HG03159 (cell line): ENCODE data around the gene EMILIN1.
"Not testable (repeated sequence)": the region's sequence is repeated elsewhere in the genome, so short reads cannot be mapped to it uniquely, and the experiment has no call there.

ENCODE experiments used
- ATAC-seq: cut with Tn5 transposase; IDR thresholded peaks from one replicate; pipeline ENCODE4 v1.9.1; 2021; ENCODE audit warnings: mild to moderate bottlenecking, moderate library complexity; ENCODE audit not compliant: unreplicated experiment

Gene EMILIN1

DNA sequence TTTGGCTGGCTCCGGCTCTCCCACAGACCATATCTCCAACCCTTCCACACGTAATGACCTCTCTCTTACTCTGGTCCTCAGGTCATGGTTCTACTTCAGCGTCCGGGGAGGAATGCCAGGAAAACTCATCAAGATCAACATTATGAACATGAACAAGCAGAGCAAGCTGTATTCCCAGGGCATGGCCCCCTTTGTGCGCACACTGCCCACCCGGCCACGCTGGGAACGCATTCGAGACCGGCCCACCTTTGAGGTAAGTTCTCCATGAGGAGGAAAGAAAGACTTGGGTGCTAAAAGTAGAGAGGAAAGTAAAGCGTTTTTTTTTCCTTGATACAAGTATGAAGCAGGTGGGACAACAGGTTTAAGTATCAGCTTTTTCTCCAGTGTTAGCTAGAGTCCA is 25.1 kb upstream of the EMILIN1 start:
- ATAC-seq = no peak

DNA sequence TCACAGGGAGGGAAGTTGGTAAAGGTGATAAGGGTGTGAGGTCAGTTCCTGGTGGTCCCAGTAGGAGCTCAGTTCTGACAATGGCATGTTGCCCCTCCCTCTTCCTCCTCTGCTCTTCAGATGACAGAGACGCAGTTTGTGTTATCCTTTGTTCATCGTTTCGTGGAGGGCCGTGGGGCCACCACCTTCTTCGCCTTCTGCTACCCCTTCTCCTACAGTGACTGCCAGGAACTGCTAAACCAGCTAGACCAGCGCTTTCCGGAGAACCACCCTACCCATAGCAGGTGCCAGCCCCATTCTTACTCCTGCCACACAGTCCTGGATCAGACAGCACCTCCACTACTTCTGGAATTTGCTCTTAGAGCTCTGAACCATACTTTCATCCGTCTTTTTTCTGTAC is 24.6 kb upstream of the EMILIN1 start:
- ATAC-seq = no peak

DNA sequence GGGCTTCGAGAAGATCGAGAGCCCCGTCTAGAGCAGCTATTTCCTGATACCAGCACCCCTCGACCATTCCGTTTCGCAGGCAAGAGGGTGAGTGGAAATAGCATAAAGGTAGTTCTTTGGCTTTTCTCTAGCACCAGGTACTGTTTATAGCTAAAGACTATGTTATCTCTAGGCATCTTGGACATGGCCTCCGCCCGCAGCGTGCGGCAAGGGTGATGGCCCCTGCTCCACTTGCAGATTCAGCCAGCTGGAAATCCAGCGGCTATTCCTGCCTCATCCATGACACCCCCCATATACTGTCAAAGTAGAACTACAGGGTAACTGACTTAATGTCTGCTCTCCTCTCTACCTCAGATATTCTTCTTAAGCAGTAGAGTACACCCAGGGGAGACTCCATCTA is 23.7 kb upstream of the EMILIN1 start:
- no peak for ATAC-seq

DNA sequence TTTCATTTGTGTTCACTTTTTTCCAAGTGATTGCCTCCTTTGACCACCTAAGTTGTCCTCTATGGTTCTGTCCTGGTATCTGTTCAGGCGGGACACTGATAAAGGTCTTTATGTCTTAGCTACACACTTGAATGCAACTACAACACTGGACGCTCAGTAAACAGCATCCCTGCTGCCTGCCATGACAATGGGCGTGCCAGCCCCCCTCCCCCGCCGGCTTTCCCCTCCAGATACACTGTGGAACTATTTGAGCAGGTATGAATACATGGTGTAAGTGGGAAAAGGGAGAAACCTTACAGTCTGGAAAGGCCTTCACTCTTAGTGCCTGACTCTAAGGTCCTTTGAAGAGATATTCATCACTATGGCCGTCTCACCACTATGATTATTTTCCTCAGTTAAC is 21.2 kb upstream of the EMILIN1 start:
- no peak for ATAC-seq

DNA sequence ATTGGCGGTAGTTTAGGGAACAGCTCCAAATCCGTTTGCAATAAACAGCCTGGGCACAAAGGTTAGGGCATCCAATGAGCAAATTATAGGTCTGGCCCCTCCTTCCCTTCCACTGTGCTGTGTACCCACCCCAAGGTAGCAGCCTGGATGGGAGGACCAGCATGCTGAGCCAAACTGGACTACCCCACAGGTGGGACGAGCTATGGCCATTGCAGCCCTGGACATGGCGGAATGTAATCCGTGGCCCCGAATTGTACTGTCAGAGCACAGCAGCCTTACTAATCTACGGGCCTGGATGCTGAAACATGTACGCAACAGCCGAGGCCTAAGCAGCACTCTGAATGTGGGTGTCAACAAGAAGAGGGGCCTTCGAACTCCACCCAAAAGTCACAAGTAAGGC is 20.2 kb upstream of the EMILIN1 start:
- ATAC-seq = no peak

DNA sequence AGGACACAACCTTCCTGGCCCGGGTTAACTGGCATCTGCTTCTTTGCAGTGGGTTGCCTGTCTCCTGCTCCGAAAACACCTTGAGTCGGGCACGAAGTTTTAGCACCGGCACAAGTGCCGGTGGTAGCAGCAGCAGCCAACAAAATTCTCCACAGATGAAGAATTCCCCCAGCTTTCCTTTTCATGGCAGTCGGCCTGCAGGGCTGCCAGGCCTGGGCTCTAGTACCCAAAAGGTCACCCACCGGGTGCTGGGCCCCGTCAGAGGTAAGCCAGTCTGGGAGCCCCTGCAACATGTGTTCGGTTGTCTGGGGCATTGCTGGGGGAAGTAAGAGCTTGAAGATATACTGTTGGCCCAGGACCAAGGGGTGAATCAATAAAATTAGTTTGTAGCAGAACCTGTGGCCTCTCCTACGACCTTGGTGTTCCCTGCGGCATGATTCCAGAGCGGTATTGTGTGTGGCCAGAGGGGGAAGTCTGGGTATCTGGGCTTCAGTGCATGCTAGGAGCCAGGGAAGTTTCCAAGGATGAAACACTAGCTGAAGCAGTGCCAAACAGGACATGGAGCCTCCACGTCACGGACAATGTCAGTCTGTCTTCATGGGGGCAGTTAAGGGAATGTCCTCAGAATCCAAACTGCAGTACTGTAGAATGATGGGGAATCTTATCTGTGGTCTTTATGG is 19.1 kb upstream of the EMILIN1 start:
- ATAC-seq = no peak

DNA sequence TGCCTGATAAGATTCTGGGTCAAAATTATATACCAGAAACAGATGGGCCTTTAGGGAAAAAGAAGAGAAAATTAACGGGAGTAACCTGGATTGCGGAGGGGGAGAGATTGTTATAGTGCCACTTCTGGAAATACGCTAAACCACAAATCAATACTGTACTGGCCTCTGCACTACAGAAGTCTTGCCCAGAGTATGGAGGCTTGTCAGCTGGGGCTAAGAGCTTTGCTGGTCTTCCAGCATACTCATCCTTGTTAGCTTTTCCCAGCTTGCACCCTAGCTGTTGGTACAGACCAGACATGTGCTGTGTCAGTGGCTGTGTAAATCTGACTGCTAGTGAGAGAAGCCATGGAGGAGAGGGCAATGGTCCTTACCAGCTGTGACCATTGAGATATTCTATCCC is 18.1 kb upstream of the EMILIN1 start:
- no peak for ATAC-seq

DNA sequence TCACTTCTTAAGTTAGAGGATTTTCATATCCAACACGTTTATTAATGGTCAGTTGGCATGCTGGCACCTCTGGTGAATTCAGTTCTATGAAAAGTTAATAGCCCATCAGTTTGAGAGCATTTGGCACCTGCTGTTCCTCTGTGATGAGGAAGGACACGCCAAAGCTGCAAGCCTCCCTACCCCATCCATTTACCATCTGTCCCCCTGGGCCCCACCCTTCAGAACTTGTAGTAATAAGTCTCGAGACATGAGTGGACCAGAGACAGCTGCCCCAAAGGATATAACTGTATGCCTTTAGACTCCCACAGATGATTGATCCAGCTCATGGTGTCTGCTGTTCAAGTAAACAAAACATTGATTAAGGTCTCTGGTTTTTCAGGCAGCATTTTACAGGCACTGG is 13.3 kb upstream of the EMILIN1 start:
- no peak for ATAC-seq

DNA sequence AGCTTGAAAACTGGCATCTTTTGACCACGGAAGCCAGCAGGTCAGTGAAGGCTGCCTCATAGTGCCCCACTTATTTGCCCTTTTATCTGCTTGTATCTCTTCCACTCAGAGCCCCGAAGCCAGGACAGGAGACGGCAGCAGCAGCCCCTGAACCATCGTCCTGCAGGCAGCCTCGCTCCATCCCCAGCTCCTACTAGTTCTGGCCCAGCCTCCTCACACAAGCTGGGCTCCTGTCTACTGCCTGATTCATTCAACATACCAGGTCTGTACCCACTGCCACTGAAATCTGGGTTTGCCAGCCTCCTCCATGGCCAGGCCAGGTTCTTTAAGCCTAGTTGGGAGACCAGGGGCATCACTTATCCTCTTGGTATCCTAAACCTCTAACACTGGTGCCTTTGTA is 11.0 kb upstream of the EMILIN1 start:
- ATAC-seq = no peak

DNA sequence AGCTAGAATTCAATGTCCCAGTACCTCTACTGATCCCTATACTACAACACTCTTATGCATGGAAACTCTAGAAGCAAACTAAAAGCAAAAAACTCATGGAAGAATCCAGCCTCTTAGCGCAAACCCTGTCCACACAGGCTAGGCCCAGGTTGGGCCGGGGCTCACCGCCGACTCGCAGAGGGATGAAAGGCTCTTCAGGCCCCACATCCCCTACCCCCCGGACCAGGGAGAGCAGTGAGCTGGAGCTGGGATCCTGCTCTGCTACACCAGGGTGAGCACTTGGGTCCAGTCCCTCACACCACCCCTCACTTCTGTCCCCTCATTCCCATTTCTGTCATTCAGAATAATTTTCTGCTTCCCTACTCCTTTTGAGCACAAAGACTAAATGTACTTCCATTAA is 9.0 kb upstream of the EMILIN1 start:
- no peak for ATAC-seq

DNA sequence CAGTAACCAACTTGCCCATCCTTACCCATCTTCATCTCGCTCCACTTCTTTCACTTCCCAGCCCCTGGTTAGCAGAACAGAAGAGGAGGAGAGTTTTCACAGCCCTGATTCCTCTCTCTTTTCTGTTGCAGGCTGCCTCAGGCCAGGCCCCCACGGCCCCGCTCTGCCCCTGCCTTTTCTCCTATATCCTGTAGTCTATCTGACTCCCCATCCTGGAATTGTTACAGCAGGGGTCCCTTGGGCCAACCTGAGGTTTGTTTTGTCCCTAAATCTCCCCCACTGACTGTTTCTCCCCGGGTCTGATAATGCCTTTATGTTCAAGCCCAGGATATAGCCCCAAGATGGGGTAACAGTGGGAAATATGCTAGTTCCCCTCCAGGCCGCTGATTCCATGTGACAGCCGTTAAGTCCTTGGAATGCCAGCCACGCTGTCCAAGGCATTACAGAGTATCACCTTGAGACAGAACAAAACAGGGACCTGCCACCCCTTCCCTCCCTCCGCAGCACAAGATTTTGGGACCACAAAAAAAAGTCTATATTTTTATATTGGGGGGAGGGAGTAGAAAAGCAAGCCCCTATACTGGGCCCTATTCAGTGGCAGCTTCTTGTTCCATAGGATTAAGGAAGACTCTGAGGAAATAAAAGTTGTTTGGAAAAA is 8.3 kb upstream of the EMILIN1 start:
- no peak for ATAC-seq

DNA sequence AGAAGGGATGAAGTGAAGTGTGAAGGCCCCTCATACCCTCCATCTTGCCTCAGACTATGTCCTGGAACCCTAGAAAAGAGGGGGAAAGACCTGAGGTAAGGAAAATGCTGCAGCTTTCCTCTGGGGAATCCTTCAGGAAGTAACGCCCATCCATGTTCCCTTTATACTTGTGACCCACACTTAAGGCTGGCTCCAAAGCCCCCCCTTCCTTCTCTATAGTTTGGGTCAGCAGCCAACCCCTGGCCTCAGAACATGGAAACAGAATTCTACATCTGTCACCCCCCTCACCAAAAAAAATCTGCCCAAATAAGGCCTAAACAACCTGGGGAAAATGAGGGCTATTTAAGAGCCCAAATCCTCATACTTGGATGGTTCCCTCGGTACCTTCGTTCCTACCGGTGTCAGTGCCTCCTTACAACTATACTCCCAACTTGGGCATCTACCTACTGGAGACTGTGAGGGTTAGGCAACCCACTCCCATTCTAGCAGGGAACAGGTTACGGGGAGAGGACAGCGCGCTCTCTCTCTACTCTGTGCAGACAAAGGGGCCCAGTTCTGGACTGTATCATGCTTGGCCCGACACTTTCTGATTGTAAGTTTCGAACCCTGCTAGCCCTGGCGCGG is 7.7 kb upstream of the EMILIN1 start:
- no peak for ATAC-seq

DNA sequence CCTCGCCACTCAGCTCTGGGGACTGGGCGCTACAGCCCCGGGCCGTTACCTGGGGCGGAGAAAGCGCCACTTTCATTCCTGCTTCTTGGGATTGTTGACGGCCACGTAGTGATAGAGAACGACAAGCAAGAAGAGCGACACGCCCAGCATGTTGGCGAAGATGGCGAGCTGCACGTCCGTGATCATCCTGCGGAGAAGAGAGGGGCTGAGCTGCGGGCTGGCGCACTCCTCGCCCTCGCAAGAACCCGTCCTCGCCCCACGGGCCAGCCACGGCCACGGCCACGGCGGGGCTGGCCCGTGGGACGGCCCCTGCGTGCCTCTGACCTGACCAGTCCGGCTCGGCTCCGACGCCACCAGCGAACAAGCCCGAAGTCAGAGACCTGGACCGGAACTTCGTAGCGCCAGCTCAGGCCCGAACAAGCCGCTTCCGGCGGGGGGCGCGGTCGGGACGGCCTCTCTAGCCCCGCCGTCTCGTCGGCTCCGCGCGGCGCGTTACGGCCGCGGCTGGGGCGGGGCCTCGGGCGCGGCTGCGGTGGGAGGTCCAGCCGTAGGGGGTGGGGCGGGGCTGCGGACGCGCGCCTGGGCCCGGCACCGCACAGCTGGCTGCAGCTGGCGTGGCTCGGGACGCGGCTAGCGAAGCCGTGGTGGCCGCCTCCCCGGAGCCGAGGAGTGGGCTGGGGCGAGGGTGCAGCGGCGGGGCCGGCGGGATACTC is 7.0 kb upstream of the EMILIN1 start, which contains the start of gene OST4:
TSS of gene OST4 (minus strand) at position 378 of the 713 bp plus-strand sequence.
- peak; percentile 82 for ATAC-seq

DNA sequence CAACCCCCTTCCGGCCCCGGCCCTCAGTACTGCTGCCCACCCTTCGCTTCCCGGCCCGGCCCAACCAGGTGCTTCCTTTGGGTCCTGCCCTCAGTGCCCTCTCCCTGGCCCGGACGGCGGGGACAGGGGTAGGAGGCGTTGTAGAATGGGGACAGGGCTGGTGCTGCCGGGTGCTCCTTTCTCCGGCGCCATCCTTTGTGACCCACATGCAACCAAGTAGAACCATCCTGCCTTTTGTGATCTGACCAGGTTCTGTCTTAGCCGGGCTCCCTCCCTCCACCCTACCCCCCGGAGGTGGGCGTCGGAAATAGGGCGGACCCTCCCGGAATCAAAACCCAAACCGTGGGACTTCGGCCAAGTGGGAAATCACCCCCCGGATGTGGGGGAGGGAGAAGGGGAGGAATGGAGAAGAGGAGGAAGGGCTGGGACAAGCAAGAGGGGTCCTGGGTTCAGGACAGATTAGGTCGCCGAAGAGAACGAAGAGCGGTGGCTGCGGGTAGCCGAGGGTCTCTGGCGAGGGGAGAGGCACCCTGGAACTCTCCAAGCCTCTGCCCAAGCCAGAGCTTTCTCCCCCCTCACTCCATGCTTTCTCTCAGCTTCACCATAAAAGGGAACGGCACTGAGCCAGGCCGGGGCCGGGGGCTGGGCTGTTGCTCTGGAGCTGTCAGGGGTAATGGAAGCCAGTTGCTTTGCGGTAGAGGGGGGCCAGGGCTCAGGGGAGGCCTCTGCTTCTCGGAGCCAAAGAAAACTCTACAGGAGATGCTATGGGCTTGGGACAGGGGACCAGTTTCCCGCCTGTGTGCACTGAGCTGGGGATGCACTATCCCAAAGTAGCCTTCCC is 6.2 kb upstream of the EMILIN1 start:
- peak; percentile 24 for ATAC-seq

DNA sequence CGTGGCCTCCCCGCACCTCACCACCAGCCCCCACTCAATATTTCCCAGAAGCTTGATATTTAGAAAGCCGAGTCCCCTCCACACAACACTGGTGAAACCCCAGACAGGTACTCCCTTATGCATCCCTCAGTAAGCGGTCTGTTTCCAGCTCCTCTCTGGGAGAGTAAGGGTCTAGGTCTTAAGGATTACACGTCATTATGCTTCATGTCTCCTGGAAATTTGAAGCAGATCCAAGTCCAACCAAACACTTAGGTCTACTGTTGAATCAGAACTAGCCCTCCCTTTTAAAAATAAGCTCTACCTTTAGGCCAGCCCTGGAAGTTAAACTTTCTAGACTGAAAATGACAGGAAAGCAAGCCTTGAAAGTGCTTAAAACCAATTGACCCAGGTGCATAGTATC is 5.5 kb upstream of the EMILIN1 start:
- no peak for ATAC-seq

DNA sequence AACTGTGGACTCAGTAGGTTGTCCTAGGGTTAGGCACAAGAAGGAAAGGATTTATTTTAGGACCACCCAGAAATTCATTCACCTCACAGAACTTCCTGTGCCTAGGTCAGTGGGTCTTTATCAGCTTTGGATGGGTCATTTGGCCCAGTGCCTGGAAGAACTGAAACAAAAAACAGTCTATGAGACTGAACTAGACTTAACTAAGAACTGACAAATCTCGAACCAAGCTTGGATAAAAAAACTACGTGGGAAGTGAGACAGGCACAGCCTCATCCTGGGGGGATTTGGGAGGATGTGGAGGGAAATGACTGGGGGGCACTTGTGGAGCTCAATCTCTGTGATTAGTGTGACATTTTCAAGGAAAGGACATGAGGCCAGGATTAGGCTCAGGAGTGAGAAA is 4.6 kb upstream of the EMILIN1 start:
- no peak for ATAC-seq

DNA sequence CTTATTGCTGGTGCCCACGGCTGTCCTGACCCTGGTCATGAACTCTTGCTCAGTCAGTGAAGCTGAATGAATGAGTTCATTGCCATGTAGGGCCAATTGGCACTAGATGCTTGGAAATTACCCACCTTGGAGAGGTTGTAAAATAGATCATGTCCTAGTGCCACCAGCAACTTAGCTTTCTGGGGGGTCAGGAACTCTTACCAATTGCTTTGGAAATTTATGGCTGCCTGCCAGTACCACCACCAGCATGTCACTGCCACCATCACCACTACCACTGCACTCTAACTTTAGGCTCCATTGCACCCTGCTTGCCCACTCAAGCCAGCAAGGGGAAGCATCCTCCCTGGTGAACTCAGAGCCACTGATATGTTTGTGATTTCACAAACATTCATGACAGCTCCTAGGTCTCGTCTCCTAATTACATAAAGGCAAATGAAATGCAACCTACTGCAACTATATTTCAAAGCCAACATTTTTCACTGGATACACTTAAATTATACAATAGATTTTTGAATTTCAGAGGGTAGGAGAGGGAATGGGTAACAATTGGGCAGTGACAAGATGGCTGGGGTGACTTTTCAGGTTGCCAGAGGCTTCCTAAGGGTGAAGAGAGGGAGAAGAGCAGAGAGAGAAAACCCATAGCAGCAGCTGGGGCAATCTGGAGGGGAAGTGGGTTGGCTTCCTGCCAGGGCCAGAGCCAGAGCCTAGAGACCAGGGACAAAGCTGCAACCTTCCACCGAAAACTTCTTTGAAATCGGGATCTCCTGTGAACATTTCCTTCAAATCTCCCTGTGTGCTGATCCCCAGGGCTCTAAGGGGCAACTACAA is 3.5 kb upstream of the EMILIN1 start:
- no peak for ATAC-seq

DNA sequence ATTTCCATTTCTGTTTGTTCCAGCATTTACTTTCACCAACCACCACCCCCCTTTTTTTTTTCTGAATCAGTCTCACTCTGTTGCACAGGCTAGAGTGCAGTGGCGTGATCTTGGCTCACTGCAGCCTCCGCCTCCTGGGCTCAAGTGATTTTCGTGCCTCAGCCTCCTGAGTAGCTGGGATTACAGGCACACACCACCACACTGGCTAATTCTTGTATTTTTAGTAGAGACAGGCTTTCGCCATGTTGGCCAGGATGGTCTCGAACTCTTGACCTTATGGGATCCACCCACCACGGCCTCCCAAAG is 2.9 kb upstream of the EMILIN1 start:
- not testable (repeated sequence) for ATAC-seq

DNA sequence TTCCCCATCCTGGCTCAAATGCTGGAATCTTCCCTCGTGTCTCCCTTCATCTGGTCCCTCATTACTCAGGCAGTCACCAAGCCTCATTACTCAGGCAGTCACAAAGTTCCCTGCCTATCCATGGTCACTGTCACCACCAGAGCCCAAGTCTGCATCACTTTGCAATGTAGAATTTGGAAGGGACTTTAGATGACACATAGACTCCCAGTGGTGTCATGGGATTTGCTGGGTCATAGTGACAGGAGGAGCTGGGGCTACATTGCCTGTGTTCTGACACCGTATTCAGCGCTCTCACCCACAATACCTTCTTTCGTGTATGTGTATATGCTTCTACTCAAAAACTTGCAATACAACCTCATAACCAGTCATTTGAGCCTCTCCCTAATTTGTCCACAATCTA is 2.1 kb upstream of the EMILIN1 start:
- no peak for ATAC-seq

DNA sequence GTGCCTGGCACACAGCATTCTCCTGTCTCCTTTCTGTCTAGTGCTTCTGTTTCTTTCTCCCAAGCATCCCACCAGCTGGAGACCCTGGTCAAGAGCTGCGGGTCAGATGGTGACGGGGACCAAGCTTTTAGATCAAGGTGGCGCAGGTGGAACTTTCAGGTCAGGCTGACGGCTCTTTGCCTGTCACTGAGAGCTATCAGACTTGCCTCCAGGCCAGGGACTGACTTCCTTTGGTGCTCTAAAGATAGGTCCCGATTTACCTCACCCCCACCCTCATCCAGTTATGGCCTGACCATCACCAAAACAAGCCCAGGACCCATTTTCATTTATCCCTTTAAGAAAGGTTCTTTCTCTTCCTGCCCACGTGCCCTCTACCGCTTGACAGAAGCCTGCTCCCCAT is 1.2 kb upstream of the EMILIN1 start:
- no peak for ATAC-seq
